GM12891 (cell line): ENCODE results near the gene CCR7.

ENCODE experiments used
- PAX5 ChIP-seq: IDR thresholded peaks from 2 replicates; pipeline ENCODE4 v1.6.1; 2011; ENCODE audit warnings: low read length, moderate library complexity, mild to moderate bottlenecking; ENCODE audit not compliant: insufficient read depth, severe bottlenecking
- POLR2A ChIP-seq: IDR thresholded peaks from 2 replicates; pipeline ENCODE4 v1.6.1; 2011; ENCODE audit warnings: low read depth, low read length, control low read depth
- POLR2AphosphoS5 ChIP-seq: IDR thresholded peaks from 2 replicates; pipeline ENCODE4 v1.6.1; 2011; ENCODE audit warnings: low read depth, low read length, control low read depth
- POU2F2 ChIP-seq: IDR thresholded peaks from 2 replicates; pipeline ENCODE4 v1.6.1; 2011; ENCODE audit warnings: low read depth, mild to moderate bottlenecking, control low read depth, low read length, moderate library complexity
- SPI1 ChIP-seq: IDR thresholded peaks from 2 replicates; pipeline ENCODE4 v1.6.1; 2011; ENCODE audit warnings: low read depth, low read length, control low read depth
- TAF1 ChIP-seq: IDR thresholded peaks from 2 replicates; pipeline ENCODE4 v1.6.1; 2011; ENCODE audit warnings: low read depth, low read length, control low read depth

DNA sequence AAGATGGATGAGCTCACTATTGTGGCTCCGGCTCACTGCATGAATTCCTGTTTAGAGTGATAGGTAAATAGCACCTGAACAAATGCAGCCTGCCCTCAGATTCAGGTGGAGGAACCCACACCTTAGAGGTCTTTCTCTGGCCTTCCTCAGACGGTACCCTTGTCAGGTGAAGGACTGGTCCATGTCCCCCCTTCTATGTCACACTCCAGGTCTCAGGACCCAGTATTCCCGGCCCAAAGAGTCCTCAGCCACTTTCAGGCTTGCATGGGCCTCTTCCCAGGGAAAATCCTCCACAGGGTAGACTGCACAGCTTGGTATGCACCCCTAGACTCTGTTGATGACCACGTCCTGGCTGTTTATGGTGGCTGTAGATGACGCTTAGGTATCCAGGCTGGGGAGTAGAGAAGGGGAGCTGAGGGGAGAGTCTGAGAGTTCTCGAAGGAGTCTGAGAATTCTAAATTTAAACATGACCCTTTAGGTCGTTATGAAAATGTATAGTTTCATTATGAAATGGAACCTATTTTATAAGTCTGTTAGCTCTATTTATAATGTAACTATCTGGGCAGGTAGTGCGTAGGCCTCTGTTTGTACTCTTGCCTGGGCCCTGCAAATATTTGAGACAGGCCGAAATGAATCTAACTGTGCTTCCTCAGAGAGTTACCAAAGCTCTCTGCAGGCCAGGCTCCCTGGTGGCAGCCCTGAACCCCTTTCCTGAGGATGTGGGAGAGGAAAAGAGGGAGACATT lies 32.5 kb upstream of the CCR7 start:
- TF ChIP-seq POLR2AphosphoS5 (no peak), POLR2A (no peak), SPI1 (no peak), TAF1 (no peak), PAX5 (no peak), POU2F2 (0 out of 2 replicates have a peak, but pooled peaks have one; percentile 10)
